Glutamatergic neuron (in vitro differentiated cells): ENCODE measurements around the gene KCNJ5. TPM values are rescaled to one million over a fixed set of nuclear protein-coding genes. Genes with fewer than 3 reads are reported as not detected.

Experiments
- DNase-seq: peaks from one replicate; pipeline ENCODE4 v3.0.0; 2022
- H3K27ac Mint-ChIP-seq: one replicate; pipeline ENCODE4 v1.8.0; 2020; ENCODE audit warnings: mild to moderate bottlenecking, mixed read lengths, inconsistent platforms; ENCODE audit not compliant: unreplicated experiment
- H3K27me3 Mint-ChIP-seq: one replicate; pipeline ENCODE4 v1.8.0; 2020; ENCODE audit warnings: mild to moderate bottlenecking, moderate library complexity, mixed read lengths, inconsistent platforms; ENCODE audit not compliant: unreplicated experiment
- H3K36me3 Mint-ChIP-seq: one replicate; pipeline ENCODE4 v1.8.0; 2020; ENCODE audit warnings: mild to moderate bottlenecking, mixed read lengths, inconsistent platforms; ENCODE audit not compliant: unreplicated experiment
- H3K4me1 Mint-ChIP-seq: one replicate; pipeline ENCODE4 v1.8.0; 2020; ENCODE audit warnings: mild to moderate bottlenecking, low read depth, mixed read lengths, inconsistent platforms; ENCODE audit not compliant: unreplicated experiment
- H3K4me3 Mint-ChIP-seq: one replicate; pipeline ENCODE4 v1.8.0; 2020; ENCODE audit warnings: mild to moderate bottlenecking, mixed read lengths, inconsistent platforms; ENCODE audit not compliant: unreplicated experiment
- H3K9me3 Mint-ChIP-seq: one replicate; pipeline ENCODE4 v1.8.0; 2020; ENCODE audit warnings: mild to moderate bottlenecking, moderate library complexity, mixed read lengths, inconsistent platforms; ENCODE audit not compliant: unreplicated experiment
- CTCF ChIP-seq: fragments of 200-600 bp; sonication (generic); IDR thresholded peaks from one replicate; pipeline ENCODE4 v1.5.0; 2021; ENCODE audit not compliant: partially characterized antibody, unreplicated experiment
- total RNA-seq: library from RNA; stranded (reverse); fragmentation: NEBNext Ultra II Directional; extraction: Animal tissue kit (Norgen Biotek cat#: 25700); gene quantifications from one replicate; pipeline ENCODE4 v1.2.1, GENCODE V29; 2021; ENCODE audit not compliant: unreplicated experiment

Gene KCNJ5
- total RNA-seq, 1 donor from 2014 or later, result 0.34 TPM

DNA sequence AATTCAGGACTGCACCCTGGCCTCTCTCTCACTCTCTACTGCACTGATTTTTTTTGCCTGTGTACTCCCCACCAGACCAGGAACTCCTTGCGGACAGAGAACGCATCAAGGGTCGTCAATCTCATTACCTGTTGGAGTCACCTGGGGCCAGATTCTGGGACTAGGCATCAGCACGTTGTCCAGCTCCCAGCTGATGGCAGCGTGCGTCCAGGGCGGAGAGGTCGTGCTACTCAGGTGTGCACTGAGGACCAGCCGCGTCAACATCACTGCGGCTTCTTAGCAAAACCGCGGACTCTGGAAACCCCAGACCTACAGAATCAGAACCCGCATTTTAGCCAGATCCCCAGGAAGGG is 13.1 kb downstream of the KCNJ5 start:
- Mint-ChIP-seq H3K4me3 (peak overlapping the region; percentile 27), H3K27me3 (peaks cover 17% of the 10 kb centered on the region), H3K27ac (no peak overlapping the region), H3K36me3 (no peaks in the 10 kb centered on the region), H3K4me1 (peaks cover 35% of the 10 kb centered on the region), H3K9me3 (peaks cover 2% of the 10 kb centered on the region)
- TF ChIP-seq CTCF, result no peak
- DNase-seq, result no peak

GRCh38 chr11:128904656-128905344 is 13.6 kb downstream of the KCNJ5 start:
- Mint-ChIP-seq H3K27me3 (peaks cover 17% of the 10 kb centered on the region), H3K9me3 (peaks cover 2% of the 10 kb centered on the region), H3K4me3 (peak overlapping the region; percentile 27), H3K36me3 (no peaks in the 10 kb centered on the region), H3K4me1 (peaks cover 35% of the 10 kb centered on the region), H3K27ac (no peak overlapping the region)
- no peak for TF ChIP-seq CTCF
- peak; percentile 53 for DNase-seq

GRCh38 chr11:128905345-128906184 is 14.4 kb downstream of the KCNJ5 start:
- TF ChIP-seq CTCF, result peak; percentile 52
- Mint-ChIP-seq H3K4me3 (peak overlapping the region; percentile 74), H3K27ac (no peak overlapping the region), H3K4me1 (peaks cover 29% of the 10 kb centered on the region), H3K9me3 (peaks cover 2% of the 10 kb centered on the region), H3K27me3 (peaks cover 13% of the 10 kb centered on the region), H3K36me3 (no peaks in the 10 kb centered on the region)
- no peak for DNase-seq

- peak overlapping the region; percentile 60 for H3K4me3 Mint-ChIP-seq
- H3K27me3 Mint-ChIP-seq, result peaks cover 9% of the 10 kb centered on the region
- H3K36me3 Mint-ChIP-seq, result no peaks in the 10 kb centered on the region
- peaks cover 2% of the 10 kb centered on the region for H3K9me3 Mint-ChIP-seq
- no peak overlapping the region for H3K27ac Mint-ChIP-seq
- TF ChIP-seq CTCF, result no peak
- peaks cover 23% of the 10 kb centered on the region for H3K4me1 Mint-ChIP-seq
- DNase-seq, result no peak
Observed at GRCh38 chr11:128906185-128907050, 15.3 kb downstream of the KCNJ5 start.
